SK-N-SH (cell line): ENCODE measurements around the gene VWA3A. TPM values are rescaled to one million over a fixed set of nuclear protein-coding genes. Genes with fewer than 3 reads are reported as not detected.

Experiments
- CTCF ChIA-PET: fragments of 300-600, 350-600 bp; formaldehyde crosslinking; extraction: SDS; loops from one replicate; lab custom pipeline; 2021; lab: Yijun Ruan, JAX
- POLR2A ChIA-PET: fragments of 350-600 bp; sonication (Branson Sonifier 250); formaldehyde crosslinking; extraction: SDS; loops from one replicate; lab custom pipeline; 2020; ENCODE audit warnings: antibody characterized with exemption, inconsistent platforms; lab: Yijun Ruan, JAX
- DNase-seq: peaks from one replicate; pipeline ENCODE4 v3.0.0; 2012
- H2AFZ ChIP-seq: fragments of 200-600 bp; sonication (generic); 2 replicates; pipeline ENCODE4 v1.8.1; 2016; ENCODE audit warnings: antibody characterized with exemption, mild to moderate bottlenecking, low read depth
- H3F3A ChIP-seq: fragments of 200-600 bp; sonication (generic); replicated peaks from 2 replicates; pipeline ENCODE3; 2016; ENCODE audit warnings: antibody characterized with exemption, mild to moderate bottlenecking; ENCODE audit not compliant: insufficient read depth
- H3K27ac ChIP-seq, 2 experiments: fragments of 200-500 bp in 1 of 2; fragments of 200-600 bp in 1 of 2; sonication (Bioruptor generic) in 1 of 2; sonication (generic), shearing (Covaris generic) in 1 of 2; 2 replicates each; pipeline versions ENCODE4 v1.5.1 to v1.6.1; 2014 to 2016; ENCODE audit warnings: low read depth in 2 of 2, inconsistent platforms in 1 of 2, low read length in 1 of 2, mild to moderate bottlenecking in 1 of 2, mixed read lengths in 1 of 2
- H3K27me3 ChIP-seq: fragments of 200-600 bp; sonication (generic), shearing (Covaris generic); 2 replicates; pipeline ENCODE4 v1.6.1; 2016; ENCODE audit warnings: mixed run types; ENCODE audit not compliant: insufficient read depth
- H3K36me3 ChIP-seq, 2 experiments: fragments of 200-500 bp in 1 of 2; fragments of 200-600 bp in 1 of 2; sonication (Bioruptor generic) in 1 of 2; sonication (generic) in 1 of 2; replicated peaks in 1 of 2; 2 replicates each; pipeline versions ENCODE3 to v1.5.1; 2014 to 2016; ENCODE audit warnings: low read length in 1 of 2, mild to moderate bottlenecking in 1 of 2; ENCODE audit not compliant: insufficient read depth in 2 of 2, control insufficient read depth in 1 of 2
- H3K4me1 ChIP-seq, 2 experiments: fragments of 200-500 bp in 1 of 2; fragments of 200-600 bp in 1 of 2; sonication (Bioruptor generic) in 1 of 2; sonication (generic), shearing (Covaris generic) in 1 of 2; 2 replicates each; pipeline versions ENCODE4 v1.5.1 to v1.6.1; 2014 to 2016; ENCODE audit warnings: low read depth in 1 of 2, low read length in 1 of 2, mixed run types in 1 of 2; ENCODE audit not compliant: insufficient read depth in 2 of 2, control insufficient read depth in 1 of 2
- H3K4me2 ChIP-seq: fragments of 200-600 bp; sonication (generic), shearing (Covaris generic); 2 replicates; pipeline ENCODE4 v1.6.1; 2017; ENCODE audit warnings: mixed run types
- H3K4me3 ChIP-seq, 2 experiments: fragments of 200-500 bp in 1 of 2; fragments of 200-600 bp in 1 of 2; sonication (Bioruptor generic) in 1 of 2; sonication (generic), shearing (Covaris generic) in 1 of 2; 2 replicates each; pipeline versions ENCODE4 v1.5.1 to v1.8.1; 2014 to 2016; ENCODE audit warnings: low read depth in 2 of 2, inconsistent platforms in 1 of 2, low read length in 1 of 2, mild to moderate bottlenecking in 1 of 2, mixed read lengths in 1 of 2, moderate library complexity in 1 of 2
- H3K79me2 ChIP-seq: fragments of 200-600 bp; sonication (generic); 2 replicates; pipeline ENCODE4 v1.8.1; 2017; ENCODE audit warnings: mild to moderate bottlenecking; ENCODE audit not compliant: insufficient read depth
- H3K9ac ChIP-seq: fragments of 200-600 bp; sonication (generic); 2 replicates; pipeline ENCODE4 v1.6.1; 2017; ENCODE audit warnings: mixed run types
- H3K9me2 ChIP-seq: fragments of 200-600 bp; sonication (generic); 2 replicates; pipeline ENCODE4 v1.6.1; 2017; ENCODE audit warnings: mixed run types
- H3K9me3 ChIP-seq: fragments of 200-600 bp; sonication (generic); 2 replicates; pipeline ENCODE4 v1.6.1; 2017; ENCODE audit warnings: mixed run types, mild to moderate bottlenecking, moderate library complexity
- H4K20me1 ChIP-seq: fragments of 200-600 bp; sonication (generic); 2 replicates; pipeline ENCODE4 v1.6.1; 2017; ENCODE audit warnings: mild to moderate bottlenecking, mixed run types; ENCODE audit not compliant: insufficient read depth
- CHD2 ChIP-seq: fragments of 150-350 bp; IDR thresholded peaks from 2 replicates; pipeline ENCODE4 v1.6.1; 2018; ENCODE audit warnings: low read length; ENCODE audit not compliant: partially characterized antibody
- ELF1 ChIP-seq: IDR thresholded peaks from 2 replicates; pipeline ENCODE4 v1.4.0; 2012
- FOSL2 ChIP-seq: IDR thresholded peaks from 2 replicates; pipeline ENCODE4 v1.4.0; 2012; ENCODE audit warnings: low read depth, mild to moderate bottlenecking, moderate library complexity, borderline replicate concordance
- FOXJ3 ChIP-seq: sonication (generic); formaldehyde crosslinking; IDR thresholded peaks from 2 replicates; pipeline ENCODE4 v1.5.1; 2020; ENCODE audit warnings: mild to moderate bottlenecking, missing genetic modification reagents
- GABPA ChIP-seq: IDR thresholded peaks from 2 replicates; pipeline ENCODE4 v1.4.0; 2012; ENCODE audit warnings: low read depth, mild to moderate bottlenecking
- JUND ChIP-seq: IDR thresholded peaks from 2 replicates; pipeline ENCODE4 v1.4.0; 2012
- MXI1 ChIP-seq: IDR thresholded peaks from 2 replicates; pipeline ENCODE4 v1.6.1; 2012; ENCODE audit warnings: mild to moderate bottlenecking, low read depth, low read length, improper control_type of control experiment
- RAD21 ChIP-seq: IDR thresholded peaks from 2 replicates; pipeline ENCODE4 v1.6.1; 2012; ENCODE audit warnings: mild to moderate bottlenecking, low read length
- RCOR1 ChIP-seq: fragments of 150-350 bp; IDR thresholded peaks from 2 replicates; pipeline ENCODE4 v1.6.1; 2017; ENCODE audit warnings: antibody characterized with exemption, low read length
- RXRA ChIP-seq: IDR thresholded peaks from 2 replicates; pipeline ENCODE4 v1.4.0; 2012; ENCODE audit warnings: low read depth, mild to moderate bottlenecking, borderline replicate concordance
- SIN3A ChIP-seq: IDR thresholded peaks from 2 replicates; pipeline ENCODE4 v1.6.1; 2012; ENCODE audit warnings: low read depth, mild to moderate bottlenecking, low read length, moderate library complexity, borderline replicate concordance
- WGBS: methylation state at CpG from one replicate; pipeline ENCODE4 v1.1.6; 2017; ENCODE audit warnings: low lambda C conversion rate; 5-methylcytosine and 5-hydroxymethylcytosine counted together
- polyA plus RNA-seq, 3 experiments: library from polyadenylated mRNA; depleted of rRNA; stranded (reverse); fragments of >200 nt; gene quantifications; 2 replicates each; pipeline ENCODE4 v1.2.3, GENCODE V29; 2012
- TF ChIP-seq, protein P1 (sequence below): IDR thresholded peaks from 2 replicates; pipeline ENCODE4 v1.4.0; 2012; ENCODE audit warnings: low read depth
- TF ChIP-seq, protein P2 (sequence below): IDR thresholded peaks from 2 replicates; pipeline ENCODE4; 2012

The VWA3A gene
- polyA plus RNA-seq, 1 of the 3 experiments (the other 2 are of a cell fraction): not detected

GRCh38 chr16:22070361-22071330 is 21.7 kb upstream of the VWA3A start:
- H3K9me2 ChIP-seq: no peaks in the 10 kb centered on the region
- DNase-seq: no peak
- no peak overlapping the region for H3K4me2 ChIP-seq
- no peak overlapping the region for H3K9ac ChIP-seq
- TF ChIP-seq MXI1: no peak
- no peak for TF ChIP-seq GABPA
- no peak for TF ChIP-seq RCOR1
- TF ChIP-seq SIN3A: no peak
- no peak for TF ChIP-seq FOXJ3
- no peak overlapping the region for H2AFZ ChIP-seq
- no peaks in the 10 kb centered on the region for H3K27me3 ChIP-seq
- H3F3A ChIP-seq: no peaks in the 10 kb centered on the region
- POLR2A ChIA-PET: no interaction called here
- H3K4me3 ChIP-seq: no peak overlapping the region
- H3K36me3 ChIP-seq: peaks cover 2 to 13% of the 10 kb centered on the region in 2 experiments
- H3K79me2 ChIP-seq: peaks cover 11% of the 10 kb centered on the region
- H3K4me1 ChIP-seq: peaks cover 0 to 9% of the 10 kb centered on the region in 2 experiments; a peak in 1 of 4 replicates
- H3K27ac ChIP-seq: no peak overlapping the region
- H3K9me3 ChIP-seq: no peaks in the 10 kb centered on the region
- H4K20me1 ChIP-seq: no peaks in the 10 kb centered on the region; the same call in 1 of the 2 replicates
- 87% methylated on average over 12 of the region's 12 CpGs for WGBS
- CTCF ChIA-PET: interaction anchor here (0.6 to 2.0 kb wide), 8 partner anchors 12 to 119 kb away, joined by 3 to 13 read pairs (median 4); no protein-coding TSS in a partner anchor

DNA sequence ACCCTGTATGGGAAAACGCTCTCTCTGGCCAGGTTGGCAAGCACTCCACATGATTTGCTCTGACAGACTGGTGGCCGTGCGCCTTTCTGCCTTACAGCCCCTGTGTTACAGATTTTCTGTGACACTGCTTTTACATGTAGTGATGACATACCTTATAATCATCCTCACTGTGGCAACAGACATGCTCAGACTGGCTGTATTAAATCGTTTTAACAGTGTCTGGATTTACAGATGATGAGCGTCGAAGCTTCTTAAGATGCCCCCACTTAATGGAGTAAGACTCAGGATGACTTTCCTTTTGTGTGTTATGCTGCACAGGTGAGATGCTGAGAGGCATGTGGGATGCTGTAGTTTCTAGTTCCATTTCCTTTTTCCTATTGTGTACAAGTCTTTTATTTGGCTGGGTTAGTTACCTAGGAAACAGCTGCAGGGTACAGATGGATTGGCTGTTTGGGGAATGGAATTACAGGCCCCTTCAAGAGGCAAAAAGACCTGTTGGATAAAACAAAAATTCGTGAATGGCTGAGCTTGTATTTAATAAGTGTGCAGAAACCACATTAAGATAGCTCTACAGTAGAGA is 20.9 kb upstream of the VWA3A start:
- POLR2A ChIA-PET: no interaction called here
- H3K4me1 ChIP-seq: peaks cover 0 to 9% of the 10 kb centered on the region in 2 experiments; a peak in 1 of 4 replicates
- no peak overlapping the region for H2AFZ ChIP-seq
- no peak overlapping the region for H3K9ac ChIP-seq
- no peak for TF ChIP-seq FOXJ3
- TF ChIP-seq RAD21: no peak
- TF ChIP-seq RXRA: no peak
- no peak for TF ChIP-seq JUND
- no peak for TF ChIP-seq CHD2
- TF ChIP-seq, protein P1, sequence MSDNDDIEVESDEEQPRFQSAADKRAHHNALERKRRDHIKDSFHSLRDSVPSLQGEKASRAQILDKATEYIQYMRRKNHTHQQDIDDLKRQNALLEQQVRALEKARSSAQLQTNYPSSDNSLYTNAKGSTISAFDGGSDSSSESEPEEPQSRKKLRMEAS: no peak
- TF ChIP-seq, protein P2, sequence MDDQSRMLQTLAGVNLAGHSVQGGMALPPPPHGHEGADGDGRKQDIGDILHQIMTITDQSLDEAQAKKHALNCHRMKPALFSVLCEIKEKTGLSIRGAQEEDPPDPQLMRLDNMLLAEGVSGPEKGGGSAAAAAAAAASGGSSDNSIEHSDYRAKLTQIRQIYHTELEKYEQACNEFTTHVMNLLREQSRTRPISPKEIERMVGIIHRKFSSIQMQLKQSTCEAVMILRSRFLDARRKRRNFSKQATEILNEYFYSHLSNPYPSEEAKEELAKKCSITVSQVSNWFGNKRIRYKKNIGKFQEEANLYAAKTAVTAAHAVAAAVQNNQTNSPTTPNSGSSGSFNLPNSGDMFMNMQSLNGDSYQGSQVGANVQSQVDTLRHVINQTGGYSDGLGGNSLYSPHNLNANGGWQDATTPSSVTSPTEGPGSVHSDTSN: no peak
- no peak for TF ChIP-seq FOSL2
- no peak for TF ChIP-seq SIN3A
- no peak for TF ChIP-seq ELF1
- H3K27ac ChIP-seq: no peak overlapping the region
- peaks cover 11% of the 10 kb centered on the region for H3K79me2 ChIP-seq
- no peak overlapping the region for H3K4me3 ChIP-seq
- no peak overlapping the region for H3K4me2 ChIP-seq
- H3K9me3 ChIP-seq: no peaks in the 10 kb centered on the region
- peaks cover 9 to 12% of the 10 kb centered on the region in 2 experiments for H3K36me3 ChIP-seq
- H3F3A ChIP-seq: no peaks in the 10 kb centered on the region
- no peak for DNase-seq
- H3K9me2 ChIP-seq: no peaks in the 10 kb centered on the region
- no peaks in the 10 kb centered on the region for H3K27me3 ChIP-seq
- CTCF ChIA-PET: interaction anchor here (0.6 to 2.0 kb wide), 10 partner anchors 12 to 363 kb away, joined by 3 to 13 read pairs (median 3); no protein-coding TSS in a partner anchor
- no peaks in the 10 kb centered on the region; the same call in 1 of the 2 replicates for H4K20me1 ChIP-seq
- 86% methylated on average over 7 of the region's 7 CpGs for WGBS
